Measurements from ENCODE around the gene TMEM163. TPM values are rescaled to one million over a fixed set of nuclear protein-coding genes. Genes with fewer than 3 reads are reported as not detected.

TMEM163 gene
- polyA plus RNA-seq, 2 donors = 0.10 to 0.11 TPM

GRCh38 chr2:134669731-134670669, 48.8 kb downstream of the TMEM163 start:
- 61 to 62% methylated on average over 12 of the region's 12 CpGs for WGBS, 2 donors
- H3K36me3 ChIP-seq (ENCODE audit: control insufficient read depth in 2 of 2, insufficient read depth in 2 of 2, low read length in 1 of 2) = no peaks in the 10 kb centered on the region
- H3K27ac ChIP-seq (ENCODE audit: low read depth in 2 of 2, low read length in 1 of 2) = no peak overlapping the region

GRCh38 chr2:134668821-134669220, 50.0 kb downstream of the TMEM163 start:
- 71 to 77% methylated on average over 7 of the region's 7 CpGs for WGBS, 2 donors
- Histone ChIP-seq H3K27ac (ENCODE audit: low read depth in 2 of 2, low read length in 1 of 2) (no peak overlapping the region), H3K27me3 (ENCODE audit: control insufficient read depth in 1 of 2, insufficient read depth in 2 of 2, low read length in 2 of 2) (no peaks in the 10 kb centered on the region)

More at GRCh38 chr2:134669731-134670669, 48.8 kb downstream of the TMEM163 start:
- Histone ChIP-seq H3K4me3 (ENCODE audit: low read depth in 1 of 2, low read length in 2 of 2) (no peak overlapping the region), H3K27me3 (ENCODE audit: control insufficient read depth in 1 of 2, insufficient read depth in 2 of 2, low read length in 2 of 2) (no peaks in the 10 kb centered on the region), H3K9me3 (ENCODE audit: control insufficient read depth in 2 of 2, insufficient read depth in 1 of 2, low read depth in 1 of 2, low read length in 1 of 2) (no peaks in the 10 kb centered on the region), H3K4me1 (ENCODE audit: control insufficient read depth in 2 of 2, insufficient read depth in 2 of 2, low read length in 1 of 2) (peaks cover 3 to 6% of the 10 kb centered on the region in 2 donors)

GRCh38 chr2:134667541-134667940, 51.3 kb downstream of the TMEM163 start:
- H3K27ac ChIP-seq (ENCODE audit: low read depth in 2 of 2, low read length in 1 of 2) = no peak overlapping the region
- WGBS, 2 donors = 75 to 77% methylated on average over 2 of the region's 2 CpGs

More at GRCh38 chr2:134668821-134669220, 50.0 kb downstream of the TMEM163 start:
- H3K9me3 ChIP-seq (ENCODE audit: control insufficient read depth in 2 of 2, insufficient read depth in 1 of 2, low read depth in 1 of 2, low read length in 1 of 2) = no peaks in the 10 kb centered on the region
- H3K4me3 ChIP-seq (ENCODE audit: low read depth in 1 of 2, low read length in 2 of 2) = no peak overlapping the region
- no peaks in the 10 kb centered on the region for H3K36me3 ChIP-seq (ENCODE audit: control insufficient read depth in 2 of 2, insufficient read depth in 2 of 2, low read length in 1 of 2)
- peaks cover 3 to 6% of the 10 kb centered on the region in 2 donors for H3K4me1 ChIP-seq (ENCODE audit: control insufficient read depth in 2 of 2, insufficient read depth in 2 of 2, low read length in 1 of 2)

GRCh38 chr2:134667081-134667480, 51.7 kb downstream of the TMEM163 start:
- no peaks in the 10 kb centered on the region for H3K9me3 ChIP-seq (ENCODE audit: control insufficient read depth in 2 of 2, insufficient read depth in 1 of 2, low read depth in 1 of 2, low read length in 1 of 2)
- H3K4me1 ChIP-seq (ENCODE audit: control insufficient read depth in 2 of 2, insufficient read depth in 2 of 2, low read length in 1 of 2) = peaks cover 3 to 6% of the 10 kb centered on the region in 2 donors
- no peak overlapping the region for H3K27ac ChIP-seq (ENCODE audit: low read depth in 2 of 2, low read length in 1 of 2)
- H3K27me3 ChIP-seq (ENCODE audit: control insufficient read depth in 1 of 2, insufficient read depth in 2 of 2, low read length in 2 of 2) = no peaks in the 10 kb centered on the region
- WGBS, 2 donors = 86% methylated on average over 4 of the region's 4 CpGs
- no peak overlapping the region for H3K4me3 ChIP-seq (ENCODE audit: low read depth in 1 of 2, low read length in 2 of 2)
- no peaks in the 10 kb centered on the region for H3K36me3 ChIP-seq (ENCODE audit: control insufficient read depth in 2 of 2, insufficient read depth in 2 of 2, low read length in 1 of 2)

More at GRCh38 chr2:134667541-134667940, 51.3 kb downstream of the TMEM163 start:
- Histone ChIP-seq H3K36me3 (ENCODE audit: control insufficient read depth in 2 of 2, insufficient read depth in 2 of 2, low read length in 1 of 2) (no peaks in the 10 kb centered on the region), H3K27me3 (ENCODE audit: control insufficient read depth in 1 of 2, insufficient read depth in 2 of 2, low read length in 2 of 2) (no peaks in the 10 kb centered on the region), H3K9me3 (ENCODE audit: control insufficient read depth in 2 of 2, insufficient read depth in 1 of 2, low read depth in 1 of 2, low read length in 1 of 2) (no peaks in the 10 kb centered on the region), H3K4me1 (ENCODE audit: control insufficient read depth in 2 of 2, insufficient read depth in 2 of 2, low read length in 1 of 2) (peaks cover 3 to 6% of the 10 kb centered on the region in 2 donors), H3K4me3 (ENCODE audit: low read depth in 1 of 2, low read length in 2 of 2) (no peak overlapping the region)

- 70 to 71% methylated on average over 7 of the region's 7 CpGs for WGBS, 2 donors
- H3K27ac ChIP-seq (ENCODE audit: low read depth in 2 of 2, low read length in 1 of 2) = no peak overlapping the region
Measured at GRCh38 chr2:134665727-134666506, 52.9 kb downstream of the TMEM163 start.

GRCh38 chr2:134663451-134664450, 55.0 kb downstream of the TMEM163 start:
- Histone ChIP-seq H3K36me3 (ENCODE audit: control insufficient read depth in 2 of 2, insufficient read depth in 2 of 2, low read length in 1 of 2) (no peaks in the 10 kb centered on the region), H3K4me3 (ENCODE audit: low read depth in 1 of 2, low read length in 2 of 2) (no peak overlapping the region), H3K9me3 (ENCODE audit: control insufficient read depth in 2 of 2, insufficient read depth in 1 of 2, low read depth in 1 of 2, low read length in 1 of 2) (no peaks in the 10 kb centered on the region), H3K4me1 (ENCODE audit: control insufficient read depth in 2 of 2, insufficient read depth in 2 of 2, low read length in 1 of 2) (peaks cover 0 to 3% of the 10 kb centered on the region in 2 donors), H3K27ac (ENCODE audit: low read depth in 2 of 2, low read length in 1 of 2) (no peak overlapping the region), H3K27me3 (ENCODE audit: control insufficient read depth in 1 of 2, insufficient read depth in 2 of 2, low read length in 2 of 2) (no peaks in the 10 kb centered on the region)
- 88 to 92% methylated on average over 8 of the region's 8 CpGs for WGBS, 2 donors

More at GRCh38 chr2:134665727-134666506, 52.9 kb downstream of the TMEM163 start:
- H3K27me3 ChIP-seq (ENCODE audit: control insufficient read depth in 1 of 2, insufficient read depth in 2 of 2, low read length in 2 of 2) = no peaks in the 10 kb centered on the region
- no peaks in the 10 kb centered on the region for H3K9me3 ChIP-seq (ENCODE audit: control insufficient read depth in 2 of 2, insufficient read depth in 1 of 2, low read depth in 1 of 2, low read length in 1 of 2)
- H3K4me1 ChIP-seq (ENCODE audit: control insufficient read depth in 2 of 2, insufficient read depth in 2 of 2, low read length in 1 of 2) = peaks cover 2 to 3% of the 10 kb centered on the region in 2 donors
- H3K36me3 ChIP-seq (ENCODE audit: control insufficient read depth in 2 of 2, insufficient read depth in 2 of 2, low read length in 1 of 2) = no peaks in the 10 kb centered on the region
- no peak overlapping the region for H3K4me3 ChIP-seq (ENCODE audit: low read depth in 1 of 2, low read length in 2 of 2)

GRCh38 chr2:134662751-134663150, 56.0 kb downstream of the TMEM163 start:
- Histone ChIP-seq H3K4me1 (ENCODE audit: control insufficient read depth in 2 of 2, insufficient read depth in 2 of 2, low read length in 1 of 2) (peaks cover 0 to 3% of the 10 kb centered on the region in 2 donors), H3K9me3 (ENCODE audit: control insufficient read depth in 2 of 2, insufficient read depth in 1 of 2, low read depth in 1 of 2, low read length in 1 of 2) (no peaks in the 10 kb centered on the region), H3K36me3 (ENCODE audit: control insufficient read depth in 2 of 2, insufficient read depth in 2 of 2, low read length in 1 of 2) (no peaks in the 10 kb centered on the region), H3K27ac (ENCODE audit: low read depth in 2 of 2, low read length in 1 of 2) (no peak overlapping the region), H3K27me3 (ENCODE audit: control insufficient read depth in 1 of 2, insufficient read depth in 2 of 2, low read length in 2 of 2) (no peaks in the 10 kb centered on the region), H3K4me3 (ENCODE audit: low read depth in 1 of 2, low read length in 2 of 2) (no peak overlapping the region)
- 87 to 91% methylated on average over 1 of the region's 1 CpG for WGBS, 2 donors

GRCh38 chr2:134660626-134661402, 58.0 kb downstream of the TMEM163 start:
- no peaks in the 10 kb centered on the region for H3K27me3 ChIP-seq (ENCODE audit: control insufficient read depth in 1 of 2, insufficient read depth in 2 of 2, low read length in 2 of 2)
- no peaks in the 10 kb centered on the region for H3K36me3 ChIP-seq (ENCODE audit: control insufficient read depth in 2 of 2, insufficient read depth in 2 of 2, low read length in 1 of 2)
- H3K4me1 ChIP-seq (ENCODE audit: control insufficient read depth in 2 of 2, insufficient read depth in 2 of 2, low read length in 1 of 2) = peaks cover 0 to 3% of the 10 kb centered on the region in 2 donors
- WGBS, 2 donors = 80% methylated on average over 7 of the region's 7 CpGs
- no peak overlapping the region for H3K27ac ChIP-seq (ENCODE audit: low read depth in 2 of 2, low read length in 1 of 2)
- no peak overlapping the region for H3K4me3 ChIP-seq (ENCODE audit: low read depth in 1 of 2, low read length in 2 of 2)
- no peaks in the 10 kb centered on the region for H3K9me3 ChIP-seq (ENCODE audit: control insufficient read depth in 2 of 2, insufficient read depth in 1 of 2, low read depth in 1 of 2, low read length in 1 of 2)

Measured in esophagus (tissue), 2 donors.